Measurements from ENCODE around the gene FAM3D. TPM values are rescaled to one million over a fixed set of nuclear protein-coding genes. Genes with fewer than 3 reads are reported as not detected.
"Not testable (repeated sequence)": the region's sequence is repeated elsewhere in the genome, so short reads cannot be mapped to it uniquely, and the experiment has no call there.

Gene FAM3D
- polyA plus RNA-seq, 2 of the 4 experiments (the other 2 are of a cell fraction), result not detected

- no peak for TF ChIP-seq KDM5A (IDR thresholded peaks at IDR 0.05)
- no peak for TF ChIP-seq ZNF302 (CRISPR knock-in tag; IDR thresholded peaks at IDR 0.05)
These were observed 41.7 kb upstream of the FAM3D start (continued) for GRCh38 chr3:58708116-58708791.

DNA sequence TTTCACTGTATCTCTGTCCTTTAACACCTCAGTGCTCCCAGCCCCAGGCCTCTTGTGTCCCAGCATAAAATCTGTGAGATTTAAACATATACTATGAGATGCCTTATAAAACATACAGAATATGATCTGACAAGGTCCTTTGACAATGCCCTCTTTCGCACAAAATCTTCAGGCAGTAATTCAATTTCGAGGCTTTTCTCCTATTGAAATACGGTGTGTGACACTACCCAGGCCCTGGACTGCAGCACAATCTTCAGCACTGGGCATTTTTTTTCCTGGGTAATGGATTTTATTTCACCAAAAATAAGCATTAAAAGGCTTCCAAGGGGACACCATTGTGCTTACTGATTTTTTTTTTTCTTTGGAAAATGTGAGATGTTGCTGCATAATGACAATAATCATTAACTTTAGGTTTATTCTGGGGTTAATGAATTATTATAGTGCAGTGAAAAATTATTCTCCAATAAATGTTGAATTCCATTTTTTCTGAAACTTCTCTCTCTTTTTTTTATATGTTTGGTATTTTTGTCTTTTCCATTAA, 40.9 kb upstream of the FAM3D start:
- POLR2A ChIA-PET, result no interaction called here
- ATAC-seq, result no peak
- Histone ChIP-seq H3K4me3 (no peak overlapping the region), H3K27ac (no peak overlapping the region), H3K4me1 (no peaks in the 10 kb centered on the region), H3K4me2 (no peak overlapping the region), H3K9me3 (no peaks in the 10 kb centered on the region)
- TF ChIP-seq MAFK (IDR thresholded peaks at IDR 0.05; ENCODE audit: partially characterized antibody) (no peak), KDM1A (IDR thresholded peaks at IDR 0.05; ENCODE audit: low read depth) (no peak), NFE2L2 (conservative IDR thresholded peaks at IDR 0.05; ENCODE audit: low read length) (no peak), ATOH8 (CRISPR knock-in tag; IDR thresholded peaks at IDR 0.05; ENCODE audit: low read depth) (no peak), POLR2A (IDR thresholded peaks at IDR 0.05; ENCODE audit: low read length) (no peak), JUNB (IDR thresholded peaks at IDR 0.05) (no peak), SREBF2 (IDR thresholded peaks at IDR 0.05) (no peak), MAZ (IDR thresholded peaks at IDR 0.05; ENCODE audit: borderline replicate concordance, low read depth, low read length) (no peak), HEYL (CRISPR knock-in tag; IDR thresholded peaks at IDR 0.05) (no peak), RARB (CRISPR knock-in tag; IDR thresholded peaks at IDR 0.05) (no peak), SMC3 (IDR thresholded peaks at IDR 0.05) (no peak), NR3C1 (IDR thresholded peaks at IDR 0.05) (no peak), ZNF302 (CRISPR knock-in tag; IDR thresholded peaks at IDR 0.05) (no peak)
- CTCF ChIA-PET, result no interaction called here
- FAIRE-seq, result no peak
- 37% methylated on average over 3 of the region's 3 CpGs for WGBS (ENCODE audit: missing lambda C conversion rate)
- no peak for DNase-seq (ENCODE audit: low read depth in 1 of 2, low spot score in 1 of 2)

GRCh38 chr3:58706395-58707167, 40.0 kb upstream of the FAM3D start:
- H3K4me3 ChIP-seq, result no peak overlapping the region
- ChIA-PET POLR2A (no interaction called here), CTCF (no interaction called here)
- no peaks in the 10 kb centered on the region for H3K9me3 ChIP-seq
- TF ChIP-seq ESRRA (IDR thresholded peaks at IDR 0.05; ENCODE audit: borderline replicate concordance, low read length) (no peak), SREBF2 (IDR thresholded peaks at IDR 0.05) (no peak), KDM5A (IDR thresholded peaks at IDR 0.05) (no peak), MYC (IDR thresholded peaks at IDR 0.05; ENCODE audit: borderline replicate concordance, low read length) (no peak), CBX8 (IDR thresholded peaks at IDR 0.05) (no peak), HDAC2 (IDR thresholded peaks at IDR 0.05) (no peak), POLR2A (IDR thresholded peaks at IDR 0.05; ENCODE audit: low read length) (no peak), ZSCAN20 (CRISPR knock-in tag; IDR thresholded peaks at IDR 0.05) (no peak), POLR2AphosphoS2 (conservative IDR thresholded peaks at IDR 0.05; ENCODE audit: low read length) (no peak)
- WGBS (ENCODE audit: missing lambda C conversion rate), result 0% methylated on average over 1 of the region's 2 CpGs
- no peak for ATAC-seq
- no peak for FAIRE-seq
- no peak overlapping the region for H3K27ac ChIP-seq
- no peak for DNase-seq (ENCODE audit: low read depth in 1 of 2, low spot score in 1 of 2)
- H3K4me1 ChIP-seq, result no peaks in the 10 kb centered on the region
- no peak overlapping the region for H3K4me2 ChIP-seq

DNA sequence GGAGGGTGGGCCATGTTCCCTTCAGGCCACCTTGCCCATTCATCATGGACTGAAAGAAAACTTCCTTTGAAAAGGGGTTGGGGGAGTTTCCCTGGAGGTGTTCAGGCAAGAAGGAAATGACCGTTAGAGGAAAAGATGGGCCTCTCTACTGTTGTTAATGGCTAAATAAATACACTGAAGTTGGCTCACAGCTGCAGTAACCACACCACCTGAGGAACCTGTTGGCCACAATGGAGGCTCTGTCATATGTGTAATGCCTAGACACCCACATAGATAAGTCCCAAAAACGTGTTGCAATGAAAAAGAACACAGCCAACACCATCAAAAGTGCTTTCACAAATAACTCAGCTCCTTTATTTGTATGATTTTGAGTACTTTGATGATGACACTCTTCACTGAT, 38.2 kb upstream of the FAM3D start:
- no peak for FAIRE-seq

DNA sequence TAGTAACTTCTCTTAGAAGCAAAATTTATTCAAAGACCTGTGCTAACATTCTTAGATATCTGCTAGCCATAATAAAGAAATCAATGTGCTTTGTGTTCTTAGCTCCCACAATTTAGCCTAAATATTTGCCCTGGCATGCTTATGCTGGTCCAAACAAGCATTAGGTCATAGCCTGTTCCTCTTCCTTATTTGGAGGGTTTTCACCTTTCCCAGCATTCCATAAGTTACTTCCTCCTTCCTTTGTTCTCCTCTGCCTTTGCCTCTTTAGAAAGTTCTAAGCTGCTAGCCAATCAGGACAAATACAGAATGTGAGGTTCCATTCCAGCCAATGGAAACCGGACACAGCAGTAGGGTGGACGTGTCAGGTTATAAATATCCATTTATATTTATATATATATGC, 37.7 kb upstream of the FAM3D start:
- H3K4me3 ChIP-seq; H3K9me3 ChIP-seq; H3K4me1 ChIP-seq; ATAC-seq; H3K4me2 ChIP-seq; FAIRE-seq; H3K27ac ChIP-seq; CTCF ChIA-PET; POLR2A ChIA-PET; DNase-seq (ENCODE audit: low read depth in 1 of 2, low spot score in 1 of 2): not testable (repeated sequence)
- WGBS (ENCODE audit: missing lambda C conversion rate), result 28% methylated on average over 2 of the region's 2 CpGs

More for the DNA sequence above, 38.2 kb upstream of the FAM3D start:
- 0% methylated on average over 2 of the region's 2 CpGs for whole genome bisulfite sequencing (ENCODE audit: missing lambda C conversion rate)
- ATAC-seq (no peak), DNase-seq (ENCODE audit: low read depth in 1 of 2, low spot score in 1 of 2) (no peak)
- Histone ChIP-seq H3K4me3 (no peak overlapping the region), H3K27ac (no peak overlapping the region), H3K9me3 (no peaks in the 10 kb centered on the region), H3K4me1 (no peaks in the 10 kb centered on the region), H3K4me2 (no peak overlapping the region)
- TF ChIP-seq NFE2L2 (conservative IDR thresholded peaks at IDR 0.05; ENCODE audit: low read length) (no peak), EHF (CRISPR knock-in tag; IDR thresholded peaks at IDR 0.05) (no peak), E2F6 (IDR thresholded peaks at IDR 0.05; ENCODE audit: borderline replicate concordance, low read depth) (no peak), JUN (IDR thresholded peaks at IDR 0.05) (no peak), FOXS1 (CRISPR knock-in tag; IDR thresholded peaks at IDR 0.05) (no peak), CHD2 (IDR thresholded peaks at IDR 0.05; ENCODE audit: low read length, partially characterized antibody) (no peak), GATA3 (IDR thresholded peaks at IDR 0.05; ENCODE audit: borderline replicate concordance) (no peak), CEBPB (IDR thresholded peaks at IDR 0.05) (no peak), CBX8 (IDR thresholded peaks at IDR 0.05) (no peak), EP300 (IDR thresholded peaks at IDR 0.05) (no peak), SREBF2 (IDR thresholded peaks at IDR 0.05) (no peak)
- TF ChIP-seq, protein P1, sequence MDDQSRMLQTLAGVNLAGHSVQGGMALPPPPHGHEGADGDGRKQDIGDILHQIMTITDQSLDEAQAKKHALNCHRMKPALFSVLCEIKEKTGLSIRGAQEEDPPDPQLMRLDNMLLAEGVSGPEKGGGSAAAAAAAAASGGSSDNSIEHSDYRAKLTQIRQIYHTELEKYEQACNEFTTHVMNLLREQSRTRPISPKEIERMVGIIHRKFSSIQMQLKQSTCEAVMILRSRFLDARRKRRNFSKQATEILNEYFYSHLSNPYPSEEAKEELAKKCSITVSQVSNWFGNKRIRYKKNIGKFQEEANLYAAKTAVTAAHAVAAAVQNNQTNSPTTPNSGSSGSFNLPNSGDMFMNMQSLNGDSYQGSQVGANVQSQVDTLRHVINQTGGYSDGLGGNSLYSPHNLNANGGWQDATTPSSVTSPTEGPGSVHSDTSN (IDR thresholded peaks at IDR 0.05), result no peak
- TF ChIP-seq, protein P2, sequence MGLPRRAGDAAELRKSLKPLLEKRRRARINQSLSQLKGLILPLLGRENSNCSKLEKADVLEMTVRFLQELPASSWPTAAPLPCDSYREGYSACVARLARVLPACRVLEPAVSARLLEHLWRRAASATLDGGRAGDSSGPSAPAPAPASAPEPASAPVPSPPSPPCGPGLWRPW (IDR thresholded peaks at IDR 0.05), result no peak
- ChIA-PET POLR2A (no interaction called here), CTCF (no interaction called here)

Measured in A549 (cell line).